GM21723 (cell line): ENCODE data around the gene SORCS2.

Experiments used
- ATAC-seq: cut with Tn5 transposase; IDR thresholded peaks from one replicate; pipeline ENCODE4 v1.9.1; 2021; ENCODE audit warnings: mild to moderate bottlenecking, moderate library complexity; ENCODE audit not compliant: unreplicated experiment

Gene SORCS2

DNA sequence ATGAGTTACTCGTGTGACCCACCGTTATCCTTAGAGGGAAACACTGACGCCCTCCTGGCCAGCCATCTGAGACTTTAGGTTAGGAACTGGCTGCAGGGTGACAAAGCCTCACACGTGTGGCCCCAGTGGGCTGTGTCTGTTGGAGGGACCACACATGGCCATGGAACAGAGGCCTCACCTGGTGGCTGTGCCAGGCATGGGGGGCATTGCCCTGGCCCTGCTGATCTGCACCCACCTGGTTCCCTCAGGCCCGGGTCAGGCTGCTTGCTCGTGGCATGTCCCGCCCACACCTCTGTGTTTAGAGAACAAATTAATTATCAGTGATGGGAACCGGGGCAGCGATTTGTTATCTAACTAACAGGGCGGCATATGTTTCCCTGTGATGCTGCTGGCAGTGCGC is 343.3 kb downstream of the SORCS2 start:
- no peak for ATAC-seq

GRCh38 chr4:7536876-7537275 is 344.5 kb downstream of the SORCS2 start:
- no peak for ATAC-seq

DNA sequence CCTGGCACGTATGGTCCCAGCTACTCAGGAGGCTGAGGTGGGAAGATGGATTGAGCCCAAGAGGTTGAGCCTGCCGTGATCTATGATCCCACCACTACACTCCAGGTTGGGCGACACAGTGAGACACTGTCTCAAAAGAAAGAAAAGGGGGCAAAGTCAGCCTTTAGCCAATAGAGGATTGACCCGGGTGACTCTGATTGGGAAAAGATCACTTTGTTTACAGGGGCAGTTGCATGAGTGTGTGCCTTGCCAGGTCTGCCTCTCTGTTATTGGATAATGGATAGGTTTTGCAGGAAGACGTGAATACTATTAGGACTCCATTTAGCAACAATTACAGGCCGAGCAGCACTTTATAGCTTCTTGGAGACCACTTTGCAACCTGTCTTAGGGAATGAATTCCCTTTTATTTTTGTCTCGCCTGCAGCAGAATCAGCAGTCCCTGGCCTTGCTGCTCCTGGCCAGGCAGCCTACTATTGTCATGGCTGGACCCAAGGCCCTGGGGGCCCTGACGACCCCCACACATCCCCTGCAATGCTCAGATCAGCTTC is 345.6 kb downstream of the SORCS2 start:
- no peak for ATAC-seq

GRCh38 chr4:7538518-7538917 is 346.2 kb downstream of the SORCS2 start:
- no peak for ATAC-seq

GRCh38 chr4:7539186-7539585 is 346.8 kb downstream of the SORCS2 start:
- no peak for ATAC-seq

DNA sequence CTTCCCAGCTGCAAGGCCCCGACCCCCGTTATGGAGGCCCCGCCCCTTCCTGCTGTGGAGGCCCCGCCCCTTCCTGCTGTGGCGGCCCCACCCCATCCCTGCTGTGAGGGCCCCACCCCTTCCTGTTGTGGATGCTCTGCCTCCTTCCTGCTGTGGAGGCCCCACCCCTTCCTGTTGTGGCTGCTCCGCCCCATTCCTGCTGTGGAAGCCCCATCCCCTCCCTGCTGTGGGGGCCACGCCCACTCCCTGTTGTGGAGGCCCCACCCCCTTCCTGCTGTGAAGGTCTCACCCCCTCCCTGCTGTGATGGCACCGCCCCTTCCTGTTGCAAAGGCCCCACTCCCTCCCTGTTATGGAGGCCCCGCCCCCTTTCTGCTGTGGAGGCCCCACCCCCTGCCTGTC is 347.3 kb downstream of the SORCS2 start:
- no peak for ATAC-seq

GRCh38 chr4:7540206-7540605 is 347.9 kb downstream of the SORCS2 start:
- ATAC-seq, result no peak

DNA sequence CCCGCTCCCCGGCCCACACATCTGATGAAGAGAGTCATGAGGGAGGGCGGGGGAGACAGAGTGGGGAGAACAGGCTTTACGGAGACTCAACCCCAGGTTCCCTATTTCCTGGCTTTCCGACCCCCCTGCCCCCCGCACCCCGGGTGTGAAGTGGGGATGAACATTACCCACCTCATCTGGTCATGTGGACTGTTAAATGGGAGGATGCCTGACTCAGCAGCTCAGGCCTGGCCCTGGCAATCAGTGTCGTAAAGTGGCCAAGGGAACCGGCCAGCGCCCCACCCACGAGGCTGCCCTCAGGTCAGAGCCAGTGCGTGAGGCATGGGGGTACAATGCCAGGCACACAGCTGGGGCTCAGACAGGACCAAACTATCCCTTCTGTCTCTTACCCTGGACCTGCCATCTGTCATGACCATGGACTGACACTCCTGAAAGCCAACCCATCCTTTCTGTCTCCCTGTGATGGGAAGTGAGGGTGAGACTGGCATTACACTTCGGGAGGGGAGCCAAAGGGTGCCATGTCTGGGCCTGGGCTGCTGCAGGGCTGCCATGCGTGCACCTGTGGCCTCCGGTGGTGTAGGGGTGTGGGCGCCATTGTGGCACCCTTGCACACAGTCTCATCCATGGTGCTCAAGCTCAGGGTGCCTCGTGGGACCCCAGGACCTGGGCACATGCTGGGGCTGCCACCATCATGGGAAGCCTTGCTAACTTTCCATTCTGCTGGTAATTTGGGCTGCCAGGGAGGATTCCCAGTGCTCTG is 348.5 kb downstream of the SORCS2 start:
- no peak for ATAC-seq

DNA sequence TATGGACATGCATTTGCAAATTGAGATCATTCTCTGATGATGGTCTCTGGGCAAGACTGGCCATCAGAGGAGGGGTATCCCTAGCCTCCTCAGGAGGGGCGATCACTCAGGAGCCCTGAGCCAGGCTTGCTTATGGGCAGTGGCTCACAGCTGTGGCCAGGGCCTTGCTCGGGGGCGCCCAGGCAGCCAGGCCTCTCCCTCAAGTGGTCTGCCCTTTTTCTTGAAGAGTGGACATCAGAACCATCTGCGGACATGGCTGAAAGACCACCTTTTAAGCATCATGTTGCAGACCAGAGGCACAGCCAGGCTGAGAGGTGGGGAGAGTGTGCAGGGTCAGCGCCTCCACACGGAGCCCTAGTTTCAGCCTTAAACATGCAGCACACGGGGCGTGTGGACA is 349.1 kb downstream of the SORCS2 start:
- no peak for ATAC-seq

- ATAC-seq, result no peak
Measured at GRCh38 chr4:7542781-7543180, 350.4 kb downstream of the SORCS2 start.

DNA sequence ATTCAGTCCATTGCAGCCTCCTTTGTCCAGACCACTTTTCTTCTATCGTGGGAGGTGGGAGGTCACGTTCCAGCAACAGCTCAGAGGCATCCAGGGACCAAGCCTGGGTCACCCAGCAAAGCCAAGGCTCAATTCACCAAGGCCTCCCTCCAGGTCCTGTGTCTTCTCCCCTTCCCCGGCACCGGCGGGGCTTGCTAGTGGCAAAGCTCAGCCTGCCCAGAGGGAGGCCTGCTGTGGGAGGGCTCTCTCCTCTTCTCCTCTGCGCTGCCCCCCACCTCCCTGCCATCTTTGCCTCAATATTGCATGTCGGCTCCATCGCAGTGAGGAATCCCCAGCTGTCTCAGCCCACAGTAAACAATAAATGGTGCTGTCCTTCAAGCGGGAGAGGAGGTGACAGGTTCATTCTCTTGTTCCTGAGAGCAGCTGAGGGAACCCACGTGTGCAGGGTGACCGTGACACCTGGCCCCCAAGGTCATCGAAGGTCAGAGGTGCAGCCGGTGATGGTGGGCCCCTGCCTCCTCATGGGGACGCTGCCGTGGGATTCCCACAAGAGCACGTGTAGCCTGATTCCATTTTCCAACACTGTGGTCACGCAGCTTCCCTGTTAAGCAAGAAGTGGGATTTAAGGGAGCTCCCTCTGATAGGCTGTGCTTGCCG is 353.9 kb downstream of the SORCS2 start:
- ATAC-seq, result no peak

GRCh38 chr4:7546809-7547367 is 354.6 kb downstream of the SORCS2 start:
- no peak for ATAC-seq

- no peak for ATAC-seq
Measured at GRCh38 chr4:7547368-7548040, 355.2 kb downstream of the SORCS2 start.

GRCh38 chr4:7549866-7550265 is 357.5 kb downstream of the SORCS2 start:
- ATAC-seq, result no peak

GRCh38 chr4:7552466-7552865 is 360.1 kb downstream of the SORCS2 start:
- ATAC-seq, result no peak

- no peak for ATAC-seq
Measured at GRCh38 chr4:7553280-7553679, 360.9 kb downstream of the SORCS2 start.

GRCh38 chr4:7554905-7555304 is 362.6 kb downstream of the SORCS2 start:
- no peak for ATAC-seq

DNA sequence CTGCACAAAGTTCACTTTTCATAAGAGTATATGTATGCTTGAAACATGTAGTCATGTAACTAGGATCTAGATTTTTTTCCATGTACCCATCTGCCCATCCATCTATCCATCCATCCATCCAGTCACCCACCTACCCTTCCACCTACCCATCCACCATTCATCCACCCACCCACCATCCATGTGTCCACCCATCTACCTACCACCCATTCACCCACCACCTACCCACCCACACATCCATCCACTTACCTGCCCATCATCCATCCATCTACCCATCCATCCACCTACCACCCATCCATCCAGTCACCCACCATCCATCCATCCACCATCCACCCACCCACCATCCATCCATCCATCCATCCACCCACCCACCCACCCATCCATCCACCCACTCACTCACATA is 364.2 kb downstream of the SORCS2 start:
- no peak for ATAC-seq

DNA sequence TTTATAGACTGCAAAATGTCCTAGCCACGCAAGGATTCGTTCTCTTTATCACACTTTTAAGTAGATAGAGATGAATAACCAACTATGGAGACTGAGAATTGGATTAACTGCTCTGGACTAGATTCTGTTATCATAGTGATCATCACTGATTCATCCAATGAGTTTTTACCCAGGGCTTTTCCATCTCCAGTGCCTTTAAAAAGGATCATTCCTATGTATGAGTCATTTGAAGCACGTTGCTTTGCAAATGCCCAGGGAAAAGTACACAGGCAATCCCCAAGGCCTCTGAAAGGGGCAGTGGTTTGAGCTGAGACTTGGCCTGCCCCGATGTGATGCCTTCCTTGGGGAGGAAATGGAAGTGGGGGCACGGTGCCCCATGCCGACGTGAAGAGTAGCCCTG is 365.1 kb downstream of the SORCS2 start:
- ATAC-seq, result no peak

- no peak for ATAC-seq
Measured at GRCh38 chr4:7558436-7558835, 366.1 kb downstream of the SORCS2 start.

DNA sequence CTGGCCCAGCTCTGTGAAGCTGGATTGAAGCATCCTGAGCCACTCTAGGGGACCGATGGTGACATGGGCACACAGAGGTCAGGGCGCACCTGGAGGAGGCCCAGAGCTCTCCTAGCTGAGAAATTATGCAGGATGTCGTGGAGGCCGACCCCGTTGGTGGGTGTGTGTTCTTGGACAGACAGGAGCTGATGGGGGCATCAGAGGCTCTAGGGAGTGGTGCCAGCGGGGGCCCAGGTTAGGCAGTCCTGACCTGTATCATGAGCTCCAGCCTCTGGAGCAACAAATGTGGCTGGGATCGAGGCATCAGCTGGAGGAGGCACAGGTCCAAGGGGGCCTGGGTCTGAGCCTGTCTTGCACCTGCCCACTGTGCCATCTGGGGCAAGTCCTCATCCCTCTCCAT is 367.0 kb downstream of the SORCS2 start:
- no peak for ATAC-seq
